Middle frontal gyrus (tissue), 1 donor: ENCODE results near the gene CD200R1.

ENCODE experiments used
- DNase-seq: peaks from one replicate; pipeline ENCODE4 v3.0.0-alpha.2; 2015; ENCODE audit warnings: low spot score; ENCODE audit errors: extremely low spot score

Gene CD200R1

GRCh38 chr3:112888381-112889085, 86.4 kb downstream of the CD200R1 start:
- DNase-seq = no peak

GRCh38 chr3:112884678-112885290, 90.1 kb downstream of the CD200R1 start:
- DNase-seq = no peak

GRCh38 chr3:112881891-112882290, 93.0 kb downstream of the CD200R1 start:
- DNase-seq = no peak

GRCh38 chr3:112875561-112875960, 99.3 kb downstream of the CD200R1 start:
- DNase-seq = no peak

GRCh38 chr3:112874725-112875124, 100.2 kb downstream of the CD200R1 start:
- DNase-seq = no peak

GRCh38 chr3:112873632-112874031, 101.3 kb downstream of the CD200R1 start:
- no peak for DNase-seq

GRCh38 chr3:112871735-112872134, 103.2 kb downstream of the CD200R1 start:
- DNase-seq = no peak
